GM12891 (cell line): Measurements from ENCODE around the gene PAQR4.
A peak's percentile ranks its signal among the peaks of the same experiment; 100 is the strongest.

Experiments
- DNase-seq: peaks from one replicate; pipeline ENCODE4 v3.0.0; 2011; ENCODE audit warnings: low spot score; ENCODE audit not compliant: insufficient read length
- FAIRE-seq: peaks from 2 replicates; lab custom pipeline; 2011; peaks lifted over from hg19 to GRCh38; lab: Jason Lieb, UNC
- PAX5 ChIP-seq: IDR thresholded peaks from 2 replicates; pipeline ENCODE4 v1.6.1; 2011; ENCODE audit warnings: low read length, moderate library complexity, mild to moderate bottlenecking; ENCODE audit not compliant: insufficient read depth, severe bottlenecking
- POLR2A ChIP-seq: IDR thresholded peaks from 2 replicates; pipeline ENCODE4 v1.6.1; 2011; ENCODE audit warnings: low read depth, low read length, control low read depth
- POLR2AphosphoS5 ChIP-seq: IDR thresholded peaks from 2 replicates; pipeline ENCODE4 v1.6.1; 2011; ENCODE audit warnings: low read depth, low read length, control low read depth
- POU2F2 ChIP-seq: IDR thresholded peaks from 2 replicates; pipeline ENCODE4 v1.6.1; 2011; ENCODE audit warnings: low read depth, mild to moderate bottlenecking, control low read depth, low read length, moderate library complexity
- SPI1 ChIP-seq: IDR thresholded peaks from 2 replicates; pipeline ENCODE4 v1.6.1; 2011; ENCODE audit warnings: low read depth, low read length, control low read depth
- TAF1 ChIP-seq: IDR thresholded peaks from 2 replicates; pipeline ENCODE4 v1.6.1; 2011; ENCODE audit warnings: low read depth, low read length, control low read depth

PAQR4 gene

GRCh38 chr16:2979669-2980226 lies 10.6 kb downstream of the PAQR4 start:
- TF ChIP-seq POLR2AphosphoS5, result no peak
- no peak for TF ChIP-seq TAF1
- no peak for TF ChIP-seq POLR2A
- no peak for TF ChIP-seq PAX5
- TF ChIP-seq POU2F2, result no peak
- no peak for TF ChIP-seq SPI1
- no peak for DNase-seq
- FAIRE-seq, result peak; percentile 16

GRCh38 chr16:2980227-2981176 lies 11.4 kb downstream of the PAQR4 start, which contains the start of gene PKMYT1:
PKMYT1 (minus strand) TSS chr16:2980446; CDS start chr16:2979657, 789 bp downstream.
- DNase-seq (peak; percentile 100), FAIRE-seq (peak; percentile 98)
- no peak for TF ChIP-seq POU2F2
- TF ChIP-seq SPI1, result no peak
- peak; percentile 79; the same call in 1 of the 2 replicates for TF ChIP-seq POLR2AphosphoS5
- peak; percentile 81 for TF ChIP-seq POLR2A
- no peak for TF ChIP-seq PAX5
- peak; percentile 56; the same call in 1 of the 2 replicates for TF ChIP-seq TAF1

- no peak for FAIRE-seq
- no peak for DNase-seq
Measured at GRCh38 chr16:2981177-2981898, 12.2 kb downstream of the PAQR4 start.

GRCh38 chr16:2981899-2982250 lies 12.7 kb downstream of the PAQR4 start:
- DNase-seq, result no peak
- TF ChIP-seq POLR2AphosphoS5 (no peak), TAF1 (no peak), PAX5 (no peak), POU2F2 (no peak), SPI1 (no peak), POLR2A (no peak)
- no peak for FAIRE-seq

More at GRCh38 chr16:2981177-2981898, 12.2 kb downstream of the PAQR4 start:
- TF ChIP-seq POLR2A (no peak), POLR2AphosphoS5 (no peak), TAF1 (no peak), PAX5 (no peak), POU2F2 (no peak), SPI1 (no peak)

- DNase-seq (no peak), FAIRE-seq (no peak)
- TF ChIP-seq POLR2A, result no peak
- TF ChIP-seq SPI1, result no peak
Measured at GRCh38 chr16:2982402-2982801, 13.3 kb downstream of the PAQR4 start.

GRCh38 chr16:2983706-2984136 lies 14.6 kb downstream of the PAQR4 start:
- peak; percentile 40 for FAIRE-seq
- TF ChIP-seq PAX5, result no peak
- TF ChIP-seq POLR2AphosphoS5, result no peak
- no peak for TF ChIP-seq SPI1
- no peak for TF ChIP-seq POU2F2
- TF ChIP-seq POLR2A, result no peak
- no peak for TF ChIP-seq TAF1

GRCh38 chr16:2985462-2985861 lies 16.3 kb downstream of the PAQR4 start:
- DNase-seq (no peak), FAIRE-seq (no peak)
- no peak for TF ChIP-seq SPI1
- no peak for TF ChIP-seq TAF1
- no peak for TF ChIP-seq POLR2AphosphoS5
- TF ChIP-seq POU2F2, result no peak
- TF ChIP-seq PAX5, result no peak
- no peak for TF ChIP-seq POLR2A

More at GRCh38 chr16:2983706-2984136, 14.6 kb downstream of the PAQR4 start:
- DNase-seq, result peak; percentile 92

- DNase-seq (no peak), FAIRE-seq (no peak)
- no peak for TF ChIP-seq POU2F2
- TF ChIP-seq TAF1, result no peak
- no peak for TF ChIP-seq PAX5
- TF ChIP-seq POLR2A, result no peak
Measured at GRCh38 chr16:2985893-2986355, 16.8 kb downstream of the PAQR4 start.

GRCh38 chr16:2986623-2987188 lies 17.6 kb downstream of the PAQR4 start:
- DNase-seq, result no peak
- TF ChIP-seq TAF1 (no peak), SPI1 (no peak), POLR2A (no peak), POLR2AphosphoS5 (no peak), POU2F2 (no peak), PAX5 (no peak)
- no peak for FAIRE-seq
